Thymus (tissue), 11 donors: ENCODE data around the gene IL20RB. TPM values are rescaled to one million over a fixed set of nuclear protein-coding genes. Genes with fewer than 3 reads are reported as not detected.
A peak's percentile ranks its signal among the peaks of the same experiment; 100 is the strongest.
"Not testable (repeated sequence)": the region's sequence is repeated elsewhere in the genome, so short reads cannot be mapped to it uniquely, and the experiment has no call there.

ENCODE experiments used
- DNase-seq, 9 donors: peaks; one replicate each; pipeline ENCODE4 v3.0.0-alpha.2; 2013; ENCODE audit warnings: low spot score in 9 of 9, low read depth in 6 of 9, missing footprints in 1 of 9
- H3K27ac ChIP-seq, 2 donors: one replicate each; pipeline ENCODE4 v1.5.1; 2013; ENCODE audit warnings: control low read depth in 1 of 2, low read depth in 1 of 2, low read length in 1 of 2, mild to moderate bottlenecking in 1 of 2, moderate library complexity in 1 of 2
- H3K27me3 ChIP-seq, 2 donors: one replicate each; pipeline ENCODE4 v1.5.1; 2013; ENCODE audit warnings: low read length in 1 of 2; ENCODE audit not compliant: control insufficient read depth in 2 of 2, insufficient read depth in 1 of 2
- H3K36me3 ChIP-seq, 2 donors: one replicate each; pipeline ENCODE4 v1.5.1; 2013; ENCODE audit warnings: low read length in 1 of 2, mild to moderate bottlenecking in 1 of 2, moderate library complexity in 1 of 2; ENCODE audit not compliant: control insufficient read depth in 2 of 2, insufficient read depth in 2 of 2
- H3K4me1 ChIP-seq, 2 donors: one replicate each; pipeline ENCODE4 v1.5.1; 2013; ENCODE audit warnings: low read length in 2 of 2; ENCODE audit not compliant: control insufficient read depth in 2 of 2, insufficient read depth in 2 of 2
- H3K4me3 ChIP-seq, 2 donors: one replicate each; pipeline ENCODE4 v1.5.1; 2013; ENCODE audit warnings: low read length in 2 of 2, control low read depth in 1 of 2, mild to moderate bottlenecking in 1 of 2
- H3K9me3 ChIP-seq, 2 donors: one replicate each; pipeline ENCODE4 v1.5.1; 2013; ENCODE audit warnings: low read length in 1 of 2, mild to moderate bottlenecking in 1 of 2; ENCODE audit not compliant: control insufficient read depth in 2 of 2, insufficient read depth in 1 of 2
- WGBS: extraction: QIAGEN DNeasy Blood & Tissue Kit; methylation state at CpG from one replicate; pipeline ENCODE4 v1.1.7; 2013; 5-methylcytosine and 5-hydroxymethylcytosine counted together
- polyA plus RNA-seq: library from polyadenylated mRNA; stranded (reverse); fragments of 200-250 nt; gene quantifications from one replicate; pipeline ENCODE4 v1.2.3, GENCODE V29; 2013
- total RNA-seq: library from RNA; stranded (reverse); fragments of 120-200 nt; gene quantifications from one replicate; pipeline ENCODE4 v1.2.4, GENCODE V29; 2013
- donor health status: healthy.

IL20RB gene
- total and polyA plus RNA-seq, 2 donors = 0.94 to 5.4 TPM

GRCh38 chr3:136969539-136969938 is 11.8 kb downstream of the IL20RB start:
- not testable (repeated sequence) for H3K27ac ChIP-seq, H3K4me3 ChIP-seq, H3K4me1 ChIP-seq, H3K36me3 ChIP-seq, H3K9me3 ChIP-seq, DNase-seq, H3K27me3 ChIP-seq
- 97% methylated on average over 6 of the region's 14 CpGs for WGBS

- H3K4me1 ChIP-seq = peaks cover 0 to 12% of the 10 kb centered on the region in 2 donors
- H3K27me3 ChIP-seq = no peaks in the 10 kb centered on the region
- no peaks in the 10 kb centered on the region for H3K36me3 ChIP-seq
- H3K27ac ChIP-seq = no peak overlapping the region
- H3K4me3 ChIP-seq = no peak overlapping the region
- peaks cover 0 to 12% of the 10 kb centered on the region in 2 donors for H3K9me3 ChIP-seq
- WGBS = 99% methylated on average over 4 of the region's 4 CpGs
- DNase-seq = no peak
Measured at GRCh38 chr3:136973352-136973751, 15.6 kb downstream of the IL20RB start.

- no peaks in the 10 kb centered on the region for H3K36me3 ChIP-seq
- peaks cover 0 to 12% of the 10 kb centered on the region in 2 donors for H3K9me3 ChIP-seq
- no peaks in the 10 kb centered on the region for H3K27me3 ChIP-seq
- no peak overlapping the region for H3K27ac ChIP-seq
- H3K4me3 ChIP-seq = no peak overlapping the region
- DNase-seq = no peak
- peaks cover 4 to 21% of the 10 kb centered on the region in 2 donors for H3K4me1 ChIP-seq
- WGBS = 70% methylated on average over 2 of the region's 2 CpGs
Measured at GRCh38 chr3:136974670-136975069, 16.9 kb downstream of the IL20RB start.

GRCh38 chr3:136979204-136979603 is 21.4 kb downstream of the IL20RB start:
- peaks cover 0 to 4% of the 10 kb centered on the region in 2 donors for H3K36me3 ChIP-seq
- H3K9me3 ChIP-seq = peaks cover 0 to 12% of the 10 kb centered on the region in 2 donors
- peaks cover 32 to 59% of the 10 kb centered on the region in 2 donors for H3K4me1 ChIP-seq
- no peaks in the 10 kb centered on the region for H3K27me3 ChIP-seq
- peak overlapping the region; percentile 69 to 75 for H3K27ac ChIP-seq
- no peak overlapping the region for H3K4me3 ChIP-seq
- peak; percentile 67 to 93 (median 82) for DNase-seq

- no peaks in the 10 kb centered on the region for H3K27me3 ChIP-seq
- peak overlapping the region; percentile 69 to 75 for H3K27ac ChIP-seq
- no peak overlapping the region for H3K4me3 ChIP-seq
- H3K9me3 ChIP-seq = peaks cover 0 to 12% of the 10 kb centered on the region in 2 donors
- H3K4me1 ChIP-seq = peaks cover 37 to 64% of the 10 kb centered on the region in 2 donors
- 79% methylated on average over 3 of the region's 3 CpGs for WGBS
- DNase-seq = peak in 1 of 9 donors; percentile 33
- H3K36me3 ChIP-seq = peaks cover 0 to 4% of the 10 kb centered on the region in 2 donors
Measured at GRCh38 chr3:136979684-136980083, 21.9 kb downstream of the IL20RB start.

GRCh38 chr3:136982033-136982432 is 24.2 kb downstream of the IL20RB start:
- Histone ChIP-seq H3K36me3 (peaks cover 0 to 4% of the 10 kb centered on the region in 2 donors), H3K9me3 (no peaks in the 10 kb centered on the region), H3K4me3 (peak overlapping the region in 1 of 2 donors; percentile 3), H3K27me3 (no peaks in the 10 kb centered on the region), H3K4me1 (peaks cover 46 to 78% of the 10 kb centered on the region in 2 donors), H3K27ac (peak overlapping the region in 1 of 2 donors; percentile 48)
- 81% methylated on average over 5 of the region's 5 CpGs for WGBS
- DNase-seq = peak in 4 of 9 donors; percentile 30 to 53 (median 38)

GRCh38 chr3:136982520-136983138 is 24.8 kb downstream of the IL20RB start:
- 96% methylated on average over 4 of the region's 4 CpGs for WGBS

GRCh38 chr3:136984837-136985236 is 27.1 kb downstream of the IL20RB start:
- DNase-seq = peak in 2 of 9 donors; percentile 34 to 46
- peak overlapping the region in 1 of 2 donors; percentile 8 for H3K27ac ChIP-seq

More at GRCh38 chr3:136982520-136983138, 24.8 kb downstream of the IL20RB start:
- no peaks in the 10 kb centered on the region for H3K9me3 ChIP-seq
- peaks cover 46 to 76% of the 10 kb centered on the region in 2 donors for H3K4me1 ChIP-seq
- H3K36me3 ChIP-seq = peaks cover 0 to 4% of the 10 kb centered on the region in 2 donors
- H3K27me3 ChIP-seq = no peaks in the 10 kb centered on the region
- H3K27ac ChIP-seq = peak overlapping the region in 1 of 2 donors; percentile 48
- no peak for DNase-seq
- no peak overlapping the region for H3K4me3 ChIP-seq

GRCh38 chr3:136987398-136987980 is 29.7 kb downstream of the IL20RB start:
- WGBS = 98% methylated on average over 39 of the region's 39 CpGs
- H3K9me3 ChIP-seq, H3K27ac ChIP-seq, H3K4me3 ChIP-seq, DNase-seq, H3K36me3 ChIP-seq, H3K27me3 ChIP-seq: not testable (repeated sequence)
- peaks cover 34 to 56% of the 10 kb centered on the region in 2 donors for H3K4me1 ChIP-seq

More at GRCh38 chr3:136984837-136985236, 27.1 kb downstream of the IL20RB start:
- Histone ChIP-seq H3K4me1 (peaks cover 41 to 60% of the 10 kb centered on the region in 2 donors), H3K27me3 (no peaks in the 10 kb centered on the region), H3K36me3 (peaks cover 0 to 4% of the 10 kb centered on the region in 2 donors), H3K9me3 (no peaks in the 10 kb centered on the region), H3K4me3 (no peak overlapping the region)
- 66% methylated on average over 3 of the region's 3 CpGs for WGBS
